ENCODE results near the gene TCIRG1. TPM values are rescaled to one million over a fixed set of nuclear protein-coding genes. Genes with fewer than 3 reads are reported as not detected.

TCIRG1 gene, protein sequence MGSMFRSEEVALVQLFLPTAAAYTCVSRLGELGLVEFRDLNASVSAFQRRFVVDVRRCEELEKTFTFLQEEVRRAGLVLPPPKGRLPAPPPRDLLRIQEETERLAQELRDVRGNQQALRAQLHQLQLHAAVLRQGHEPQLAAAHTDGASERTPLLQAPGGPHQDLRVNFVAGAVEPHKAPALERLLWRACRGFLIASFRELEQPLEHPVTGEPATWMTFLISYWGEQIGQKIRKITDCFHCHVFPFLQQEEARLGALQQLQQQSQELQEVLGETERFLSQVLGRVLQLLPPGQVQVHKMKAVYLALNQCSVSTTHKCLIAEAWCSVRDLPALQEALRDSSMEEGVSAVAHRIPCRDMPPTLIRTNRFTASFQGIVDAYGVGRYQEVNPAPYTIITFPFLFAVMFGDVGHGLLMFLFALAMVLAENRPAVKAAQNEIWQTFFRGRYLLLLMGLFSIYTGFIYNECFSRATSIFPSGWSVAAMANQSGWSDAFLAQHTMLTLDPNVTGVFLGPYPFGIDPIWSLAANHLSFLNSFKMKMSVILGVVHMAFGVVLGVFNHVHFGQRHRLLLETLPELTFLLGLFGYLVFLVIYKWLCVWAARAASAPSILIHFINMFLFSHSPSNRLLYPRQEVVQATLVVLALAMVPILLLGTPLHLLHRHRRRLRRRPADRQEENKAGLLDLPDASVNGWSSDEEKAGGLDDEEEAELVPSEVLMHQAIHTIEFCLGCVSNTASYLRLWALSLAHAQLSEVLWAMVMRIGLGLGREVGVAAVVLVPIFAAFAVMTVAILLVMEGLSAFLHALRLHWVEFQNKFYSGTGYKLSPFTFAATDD
- total RNA-seq, result 56.7 and 68.8 TPM in 2 replicates

GRCh38 chr11:68038718-68039525, at the start of gene TCIRG1:
TCIRG1 (plus strand) TSS chr11:68039025; CDS start chr11:68041272, 2,247 bp downstream.

GRCh38 chr11:68003846-68004550, 34.8 kb upstream of the TCIRG1 start, which contains the start of gene UNC93B1:
UNC93B1 (minus strand) TSS chr11:68004097; CDS start chr11:68004043, 54 bp downstream.

DNA sequence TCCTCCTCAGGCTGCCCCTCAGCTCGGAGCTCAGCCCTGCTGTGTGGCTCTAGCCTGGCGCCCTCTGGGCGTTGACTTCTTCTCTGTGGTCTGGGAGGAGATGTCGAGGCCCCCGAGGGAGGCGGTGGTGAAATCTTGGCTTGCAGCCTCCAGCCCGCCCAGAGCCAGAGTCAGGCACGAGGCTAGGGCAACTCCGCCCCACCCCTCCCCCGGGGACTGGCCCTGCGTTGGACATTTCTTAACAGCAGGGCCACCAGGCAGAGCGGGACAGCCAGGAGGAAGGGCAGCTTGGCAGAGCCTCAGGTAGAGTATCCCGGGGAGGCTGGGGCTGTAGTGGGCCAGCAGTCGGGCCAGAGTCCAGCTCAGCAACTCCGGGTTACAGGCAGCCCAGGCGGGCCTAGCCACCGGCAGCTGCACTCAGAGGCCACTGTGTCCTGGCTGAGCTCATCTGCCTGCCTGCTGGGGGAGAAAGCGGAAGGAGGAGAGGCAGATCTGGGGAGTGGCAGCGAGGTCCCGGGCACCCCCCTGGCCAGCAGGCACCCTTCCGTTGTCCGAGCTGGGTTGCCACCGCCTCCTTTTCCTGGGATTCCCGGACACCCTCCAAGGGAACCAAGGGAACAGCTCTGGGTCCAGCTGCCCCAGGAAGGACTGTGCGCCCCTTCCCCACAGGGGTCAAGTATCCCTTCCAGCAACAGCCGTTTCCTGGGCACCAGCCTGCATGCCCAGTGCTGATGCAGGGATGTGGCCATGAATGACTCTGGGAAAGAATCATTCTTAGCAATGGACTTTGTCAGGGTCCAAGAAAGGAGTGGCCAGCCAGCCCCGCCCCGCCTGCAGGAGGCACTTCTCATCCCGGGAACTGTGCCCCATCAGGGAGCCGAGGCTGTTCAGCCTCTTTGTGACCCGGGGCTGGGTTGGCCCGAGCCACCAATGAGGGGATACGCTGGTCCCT, 28.5 kb upstream of the TCIRG1 start, which contains the start of gene ALDH3B1:
ALDH3B1 (plus strand) TSS at position 238 of the 952 bp plus-strand sequence. CDS start 4,971 bp downstream, outside the sequence.

GRCh38 chr11:68030318-68031143, 8.3 kb upstream of the TCIRG1 start, which contains the start of gene NDUFS8:
NDUFS8 (plus strand) TSS chr11:68030681; CDS start chr11:68032152, 1,471 bp downstream.

Other genes starting within 250 kb of the TCIRG1 start
- 9.1 and 19.1 TPM in 2 replicates for gene UNC93B1, start 34.9 kb upstream of the TCIRG1 start, total RNA-seq
- 0.16 and 0.63 TPM in 2 replicates for gene ALDH3B1, start 28.7 kb upstream of the TCIRG1 start, total RNA-seq
- 92.6 and 97.9 TPM in 2 replicates for gene NDUFS8, start 8.3 kb upstream of the TCIRG1 start, total RNA-seq
- gene CHKA, start 82.4 kb downstream of the TCIRG1 start, total RNA-seq, result 14.6 and 49.6 TPM in 2 replicates
- 16.4 and 36.7 TPM in 2 replicates for gene KMT5B, start 174.3 kb downstream of the TCIRG1 start, total RNA-seq
- gene C11orf24, start 232.9 kb downstream of the TCIRG1 start, total RNA-seq, result 4.9 and 8.9 TPM in 2 replicates